ENCODE data around the gene PDS5B. TPM values are rescaled to one million over a fixed set of nuclear protein-coding genes. Genes with fewer than 3 reads are reported as not detected.
A peak's percentile ranks its signal among the peaks of the same experiment; 100 is the strongest.

PDS5B gene
- total RNA-seq, 1 donor from 2014 or later: 72.4 TPM

DNA sequence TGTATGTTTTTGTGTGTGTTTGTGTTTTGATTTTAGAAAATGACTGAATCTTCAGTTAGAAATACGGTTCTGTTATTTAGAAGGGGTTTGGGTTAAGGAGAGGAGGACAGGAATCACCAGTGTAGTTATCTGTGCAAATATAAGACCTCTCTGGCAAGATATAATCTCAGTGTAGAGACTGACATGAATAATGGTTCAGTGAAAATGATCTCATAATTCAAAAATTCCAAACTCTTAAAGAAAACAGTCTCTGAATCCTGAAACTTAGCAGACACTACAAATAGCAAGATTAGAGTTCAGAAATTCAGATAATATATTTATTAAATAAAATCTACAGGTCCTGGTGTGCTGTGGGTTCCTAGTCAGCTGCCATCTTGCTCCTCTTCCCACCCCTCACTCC lies 73.5 kb downstream of the PDS5B start:
- H3K27ac Mint-ChIP-seq (ENCODE audit: unreplicated experiment): peak overlapping the region; percentile 74
- TF ChIP-seq, protein P1, sequence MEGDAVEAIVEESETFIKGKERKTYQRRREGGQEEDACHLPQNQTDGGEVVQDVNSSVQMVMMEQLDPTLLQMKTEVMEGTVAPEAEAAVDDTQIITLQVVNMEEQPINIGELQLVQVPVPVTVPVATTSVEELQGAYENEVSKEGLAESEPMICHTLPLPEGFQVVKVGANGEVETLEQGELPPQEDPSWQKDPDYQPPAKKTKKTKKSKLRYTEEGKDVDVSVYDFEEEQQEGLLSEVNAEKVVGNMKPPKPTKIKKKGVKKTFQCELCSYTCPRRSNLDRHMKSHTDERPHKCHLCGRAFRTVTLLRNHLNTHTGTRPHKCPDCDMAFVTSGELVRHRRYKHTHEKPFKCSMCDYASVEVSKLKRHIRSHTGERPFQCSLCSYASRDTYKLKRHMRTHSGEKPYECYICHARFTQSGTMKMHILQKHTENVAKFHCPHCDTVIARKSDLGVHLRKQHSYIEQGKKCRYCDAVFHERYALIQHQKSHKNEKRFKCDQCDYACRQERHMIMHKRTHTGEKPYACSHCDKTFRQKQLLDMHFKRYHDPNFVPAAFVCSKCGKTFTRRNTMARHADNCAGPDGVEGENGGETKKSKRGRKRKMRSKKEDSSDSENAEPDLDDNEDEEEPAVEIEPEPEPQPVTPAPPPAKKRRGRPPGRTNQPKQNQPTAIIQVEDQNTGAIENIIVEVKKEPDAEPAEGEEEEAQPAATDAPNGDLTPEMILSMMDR (IDR thresholded peaks at IDR 0.05): no peak
- peaks cover 7% of the 10 kb centered on the region for H3K9me3 Mint-ChIP-seq (ENCODE audit: unreplicated experiment)
- DNase-seq (ENCODE audit: extremely low spot score, unreplicated experiment): no peak
- H3K4me1 Mint-ChIP-seq (ENCODE audit: unreplicated experiment): peaks cover 26% of the 10 kb centered on the region
- H3K4me3 Mint-ChIP-seq (ENCODE audit: unreplicated experiment): no peak overlapping the region
- peaks cover 32% of the 10 kb centered on the region for H3K36me3 Mint-ChIP-seq (ENCODE audit: unreplicated experiment)
- H3K27me3 Mint-ChIP-seq (ENCODE audit: unreplicated experiment): no peaks in the 10 kb centered on the region

DNA sequence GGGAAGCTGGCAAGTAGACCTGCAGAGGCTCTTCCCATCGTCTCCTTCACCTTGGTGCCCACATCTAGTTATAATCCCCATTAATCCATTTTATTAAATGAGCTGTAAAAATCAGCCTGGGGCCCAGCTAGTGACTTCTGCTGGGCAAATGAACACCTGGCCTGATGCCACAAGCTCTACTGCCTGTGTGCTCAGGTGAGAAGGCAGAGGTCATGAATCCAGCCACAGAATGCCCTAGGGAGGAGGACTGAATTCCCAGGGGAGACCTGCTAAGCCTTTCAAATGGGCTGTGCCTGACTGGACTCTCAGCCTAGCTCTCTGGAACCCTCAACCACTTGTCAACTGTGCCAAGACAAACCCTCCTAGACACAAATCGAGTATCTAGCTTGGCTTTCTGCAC lies 74.0 kb downstream of the PDS5B start:
- Mint-ChIP-seq H3K4me3 (ENCODE audit: unreplicated experiment) (no peak overlapping the region), H3K4me1 (ENCODE audit: unreplicated experiment) (peaks cover 26% of the 10 kb centered on the region), H3K36me3 (ENCODE audit: unreplicated experiment) (peaks cover 30% of the 10 kb centered on the region), H3K27me3 (ENCODE audit: unreplicated experiment) (no peaks in the 10 kb centered on the region), H3K27ac (ENCODE audit: unreplicated experiment) (peak overlapping the region; percentile 74), H3K9me3 (ENCODE audit: unreplicated experiment) (peaks cover 4% of the 10 kb centered on the region)
- DNase-seq (ENCODE audit: extremely low spot score, unreplicated experiment): no peak
- TF ChIP-seq, protein P1 (IDR thresholded peaks at IDR 0.05): no peak

DNA sequence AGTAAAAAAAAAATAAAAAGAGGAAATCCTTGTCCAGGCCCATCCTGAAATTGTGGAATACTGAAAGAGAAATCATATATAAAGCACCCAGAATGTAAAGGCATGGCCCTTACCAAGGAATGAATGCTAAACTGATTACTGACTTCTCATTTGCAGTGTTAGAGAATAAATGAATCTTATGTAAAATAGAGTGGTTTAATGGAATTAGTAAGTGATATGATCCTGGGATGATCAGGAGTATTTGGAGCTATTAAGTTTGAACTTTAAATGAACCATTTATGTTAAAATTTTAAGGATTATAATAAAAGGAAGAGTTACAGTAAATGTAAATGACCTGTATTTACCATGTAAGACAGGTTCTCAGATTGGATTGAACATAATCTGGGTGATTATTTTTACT lies 75.4 kb downstream of the PDS5B start:
- Mint-ChIP-seq H3K27ac (ENCODE audit: unreplicated experiment) (no peak overlapping the region), H3K4me1 (ENCODE audit: unreplicated experiment) (peaks cover 26% of the 10 kb centered on the region), H3K36me3 (ENCODE audit: unreplicated experiment) (peaks cover 21% of the 10 kb centered on the region), H3K9me3 (ENCODE audit: unreplicated experiment) (no peaks in the 10 kb centered on the region), H3K27me3 (ENCODE audit: unreplicated experiment) (no peaks in the 10 kb centered on the region), H3K4me3 (ENCODE audit: unreplicated experiment) (no peak overlapping the region)
- no peak for DNase-seq (ENCODE audit: extremely low spot score, unreplicated experiment)
- TF ChIP-seq, protein P1 (IDR thresholded peaks at IDR 0.05): no peak

- DNase-seq (ENCODE audit: extremely low spot score, unreplicated experiment): no peak
- Mint-ChIP-seq H3K27me3 (ENCODE audit: unreplicated experiment) (no peaks in the 10 kb centered on the region), H3K4me3 (ENCODE audit: unreplicated experiment) (no peak overlapping the region), H3K9me3 (ENCODE audit: unreplicated experiment) (no peaks in the 10 kb centered on the region), H3K36me3 (ENCODE audit: unreplicated experiment) (peaks cover 17% of the 10 kb centered on the region), H3K4me1 (ENCODE audit: unreplicated experiment) (peaks cover 17% of the 10 kb centered on the region), H3K27ac (ENCODE audit: unreplicated experiment) (no peak overlapping the region)
- TF ChIP-seq, protein P1 (IDR thresholded peaks at IDR 0.05): no peak
Measured at GRCh38 chr13:32663660-32664059, 77.4 kb downstream of the PDS5B start.

DNA sequence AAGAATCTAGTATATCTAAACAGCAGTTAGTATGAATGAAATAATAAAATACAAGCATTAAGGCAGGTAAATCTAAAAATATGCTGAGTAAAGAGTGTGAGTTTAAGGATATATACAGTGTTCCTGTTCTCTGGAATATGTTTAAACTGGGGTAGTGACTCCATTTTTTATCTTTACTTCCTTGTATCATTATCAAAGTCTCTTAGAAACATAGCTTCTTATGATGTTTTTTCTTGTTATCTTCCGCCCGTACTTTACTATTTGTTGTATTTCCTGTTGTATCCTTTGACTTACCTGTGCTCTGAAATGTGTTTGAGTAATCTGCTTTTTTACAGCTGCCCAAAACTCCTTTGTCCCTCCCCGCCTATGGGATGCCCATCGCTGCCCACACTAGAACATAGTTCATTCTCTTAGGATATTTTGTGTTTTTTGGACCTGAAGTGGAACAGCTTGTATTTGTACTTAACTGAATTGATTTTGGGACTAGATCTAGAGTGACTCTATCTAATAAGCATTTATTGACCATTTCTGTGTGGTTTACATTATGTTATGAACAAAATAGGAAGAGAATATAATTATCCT lies 80.8 kb downstream of the PDS5B start:
- Mint-ChIP-seq H3K36me3 (ENCODE audit: unreplicated experiment) (peaks cover 15% of the 10 kb centered on the region), H3K9me3 (ENCODE audit: unreplicated experiment) (no peaks in the 10 kb centered on the region), H3K4me1 (ENCODE audit: unreplicated experiment) (peaks cover 4% of the 10 kb centered on the region), H3K27me3 (ENCODE audit: unreplicated experiment) (no peaks in the 10 kb centered on the region), H3K27ac (ENCODE audit: unreplicated experiment) (no peak overlapping the region), H3K4me3 (ENCODE audit: unreplicated experiment) (no peak overlapping the region)
- TF ChIP-seq, protein P1 (IDR thresholded peaks at IDR 0.05): no peak
- DNase-seq (ENCODE audit: extremely low spot score, unreplicated experiment): no peak
